NCI-H524 (cell line): ENCODE measurements around the gene KLK6.

Experiments used
- DNase-seq, 2 experiments: peaks; one replicate each; lab custom pipeline; 2025; lab: John Stamatoyannopoulos, UW

KLK6 gene

GRCh38 chr19:50969413-50969760, at the start of gene KLK6:
TSS of gene KLK6 (minus strand) at chr19:50969591. CDS start at chr19:50968104, 1,487 bp downstream.
- no peak for DNase-seq

DNA sequence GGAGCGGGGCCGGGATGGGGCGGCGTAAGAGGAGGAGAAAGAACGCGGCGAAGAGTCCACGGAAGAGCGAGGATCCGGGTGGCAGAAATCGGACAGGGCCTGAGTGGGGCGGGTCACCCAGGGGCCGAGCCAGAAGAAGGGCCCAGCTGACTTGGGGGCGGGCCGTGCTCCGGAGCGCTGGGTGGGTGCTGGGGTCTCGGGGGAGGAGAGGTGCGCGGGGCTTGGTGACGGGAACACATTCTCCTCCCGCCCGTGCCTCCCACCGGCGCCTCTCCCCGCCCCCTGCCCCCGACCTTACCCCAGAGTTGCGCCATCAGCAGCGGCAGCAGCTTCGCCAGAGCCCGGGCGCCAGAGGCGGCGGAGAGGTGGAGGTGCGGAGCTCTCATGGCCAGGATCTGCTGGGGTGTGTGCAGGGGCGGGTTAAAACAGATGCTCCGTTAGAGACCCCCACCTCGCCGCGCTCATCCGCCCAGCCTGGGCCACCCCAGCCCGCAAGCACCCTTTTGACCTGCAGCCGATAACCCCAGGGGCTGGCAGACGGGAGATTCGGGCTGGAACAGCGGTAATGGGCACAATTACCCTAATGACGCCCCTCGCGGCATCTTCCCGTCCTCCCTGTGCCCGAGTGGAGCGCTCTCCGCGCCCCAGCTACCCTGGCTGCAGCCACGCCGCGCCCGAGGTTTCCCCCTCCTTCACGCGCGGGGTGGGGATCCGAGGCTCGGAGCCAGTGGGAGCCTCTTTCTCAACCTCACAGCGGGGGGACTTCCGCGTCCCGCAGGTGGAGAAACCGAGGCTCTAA, 49.6 kb upstream of the KLK6 start:
- DNase-seq, result no peak

- DNase-seq, result peak; percentile 10 to 51
Measured at GRCh38 chr19:51016798-51017683, 47.6 kb upstream of the KLK6 start.

- no peak for DNase-seq
Measured at GRCh38 chr19:51015691-51016267, 46.4 kb upstream of the KLK6 start.

GRCh38 chr19:51014242-51014641, 44.9 kb upstream of the KLK6 start:
- no peak for DNase-seq

DNA sequence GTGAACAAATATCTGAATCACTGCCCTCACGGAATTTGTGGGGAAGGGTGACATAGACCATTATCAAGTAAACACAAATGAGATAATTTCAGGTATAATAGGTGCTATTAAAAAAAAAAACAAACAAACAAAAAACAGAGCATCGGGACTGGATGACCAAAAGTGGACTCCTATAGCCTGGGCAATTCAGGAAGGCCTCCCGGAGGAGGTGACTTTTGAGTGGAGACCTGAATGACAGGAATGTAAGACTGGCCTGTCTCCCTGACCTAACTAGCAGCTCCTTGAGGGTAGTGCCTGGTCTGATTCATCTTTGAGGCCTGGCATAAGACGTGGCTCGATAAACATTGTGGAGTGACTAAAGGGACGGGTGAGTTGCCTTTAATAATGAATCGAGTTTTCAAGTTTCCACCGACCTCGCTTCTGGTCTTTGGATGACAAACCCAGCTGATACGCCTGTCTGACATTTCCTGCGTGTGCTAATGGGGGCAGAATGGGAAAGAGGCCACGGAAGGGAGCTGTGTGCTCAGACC, 43.3 kb upstream of the KLK6 start:
- no peak for DNase-seq

- no peak for DNase-seq
Measured at GRCh38 chr19:51010066-51010795, 40.8 kb upstream of the KLK6 start.

DNA sequence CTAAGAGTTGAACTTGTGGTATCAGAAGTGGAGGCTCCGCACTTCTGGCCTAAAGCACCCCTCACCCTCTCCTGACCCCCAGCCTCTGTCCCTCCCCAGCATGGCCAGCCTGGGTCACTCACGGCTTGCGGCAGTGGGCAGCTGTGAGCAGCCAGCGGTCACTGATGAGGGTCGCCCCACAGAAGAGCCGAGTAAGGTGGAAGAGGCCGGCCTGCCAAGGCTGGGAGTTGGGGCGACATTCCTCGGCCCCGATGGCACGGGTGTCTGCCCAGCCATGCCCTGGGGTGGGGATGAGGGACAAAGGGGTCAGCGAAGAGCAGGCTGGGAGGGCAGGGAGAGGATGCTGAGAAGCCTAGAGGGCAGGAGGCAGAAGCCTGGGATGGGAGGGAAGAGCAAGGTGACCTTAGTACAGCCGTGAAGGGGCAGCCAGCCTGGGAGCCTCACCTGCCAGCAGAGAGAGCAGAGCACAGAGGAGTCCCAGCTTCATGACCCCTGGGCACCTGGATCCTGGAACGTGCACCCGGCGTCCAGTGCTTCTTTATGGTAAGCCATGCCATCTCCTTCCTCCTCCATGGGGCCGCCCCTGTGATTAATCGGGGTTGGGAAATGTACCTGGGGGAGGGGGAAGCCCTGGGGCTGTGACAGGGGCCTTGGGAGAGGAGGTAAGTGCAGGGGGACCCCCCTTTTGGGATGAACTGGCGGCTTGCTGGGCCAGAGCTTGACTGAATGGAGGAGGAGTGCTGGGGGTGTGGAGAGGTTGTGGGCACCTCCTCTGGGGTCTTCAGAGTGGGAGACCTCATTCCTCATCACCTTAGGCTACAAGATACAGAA, 39.9 kb upstream of the KLK6 start:
- no peak for DNase-seq

GRCh38 chr19:51007488-51007887, 38.1 kb upstream of the KLK6 start:
- DNase-seq, result no peak

DNA sequence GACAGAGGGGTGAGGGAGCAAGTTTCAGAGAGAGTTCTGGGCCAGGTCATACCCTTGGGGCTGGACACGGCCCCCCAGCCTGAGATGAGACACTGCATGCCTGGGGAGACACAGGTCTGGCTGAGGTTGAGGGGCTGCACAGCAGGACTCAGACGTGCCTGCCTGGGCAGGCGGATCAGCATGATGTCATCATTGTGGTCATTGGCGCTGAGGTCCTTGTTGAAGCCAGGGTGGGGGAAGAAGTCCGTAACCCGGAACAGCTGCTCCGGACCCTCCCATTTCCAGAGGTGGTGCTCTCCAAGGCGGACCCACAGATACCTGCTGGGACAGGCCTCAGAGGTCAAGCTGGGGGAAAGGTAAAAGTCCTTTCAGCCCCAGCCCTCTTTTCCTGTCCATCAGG, 37.0 kb upstream of the KLK6 start:
- no peak for DNase-seq

- DNase-seq, result no peak
Measured at GRCh38 chr19:51005248-51005647, 35.9 kb upstream of the KLK6 start.

- no peak for DNase-seq
Measured at GRCh38 chr19:51003316-51003715, 33.9 kb upstream of the KLK6 start.

GRCh38 chr19:51002542-51003311, 33.3 kb upstream of the KLK6 start:
- DNase-seq, result no peak

DNA sequence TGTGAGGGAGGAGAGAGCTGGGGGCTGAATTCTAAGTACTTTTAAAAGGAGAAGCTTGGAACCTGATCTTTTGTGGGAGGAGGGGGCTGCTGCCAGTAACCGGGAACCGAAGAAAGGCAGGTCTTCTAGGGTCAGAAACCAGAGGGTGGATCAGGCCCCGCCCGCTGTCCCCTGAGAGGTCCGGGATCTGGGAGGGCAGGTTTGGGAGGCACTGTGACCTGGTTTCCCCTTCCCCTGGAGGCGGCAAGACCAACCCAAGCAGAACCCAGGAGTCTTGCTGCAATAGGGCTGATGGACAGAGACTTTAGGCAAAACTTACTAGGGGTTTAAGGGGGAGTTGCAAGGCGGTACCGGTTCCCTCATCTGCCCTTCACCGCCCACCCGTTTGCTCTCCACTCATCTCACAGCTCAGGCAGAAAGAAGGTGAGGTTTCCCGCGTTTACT, 32.7 kb upstream of the KLK6 start:
- no peak for DNase-seq

DNA sequence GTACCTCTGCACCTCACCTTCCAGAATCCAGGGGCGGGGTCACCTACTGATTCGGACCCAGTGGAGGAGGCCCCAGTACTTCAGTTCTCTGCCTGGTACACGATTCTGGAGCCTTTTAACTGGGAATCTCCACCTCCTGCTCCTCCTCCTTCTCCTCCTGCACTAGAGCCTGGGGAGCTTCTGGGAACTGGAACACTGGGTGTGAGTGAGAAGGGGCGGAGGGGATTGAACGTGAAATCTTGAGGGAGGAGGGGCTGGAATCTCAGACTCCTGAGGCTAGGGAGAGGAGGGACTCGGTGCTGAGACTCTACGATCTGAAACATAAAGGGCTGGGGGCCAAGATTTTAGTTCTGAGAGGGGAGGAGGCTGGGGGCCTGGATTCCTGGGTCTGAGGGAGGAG, 32.1 kb upstream of the KLK6 start, which contains the start of gene KLK8:
Gene KLK8 (minus strand): TSS at position 90 of the 400 bp plus-strand sequence. CDS start 437 bp downstream, outside the sequence.
- no peak for DNase-seq

DNA sequence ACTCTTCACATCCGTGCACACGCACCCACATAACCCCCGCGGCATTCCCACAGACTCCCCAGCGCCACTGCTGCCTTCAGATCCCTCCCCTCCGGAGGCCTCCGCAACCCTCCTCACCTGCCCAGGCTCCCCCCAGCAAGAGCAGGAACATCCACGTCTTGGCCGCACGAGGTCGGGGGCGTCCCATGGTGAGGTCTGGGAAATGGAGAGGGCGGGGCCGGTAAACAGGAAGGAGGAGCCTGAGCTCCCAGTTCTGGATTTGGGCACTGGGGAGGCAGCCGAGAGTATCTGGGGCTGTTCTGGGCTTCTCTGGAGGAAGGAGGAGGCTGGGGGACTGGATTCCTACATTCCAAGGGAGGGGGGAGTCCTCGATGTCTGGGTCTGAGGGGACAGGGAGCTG, 31.6 kb upstream of the KLK6 start:
- no peak for DNase-seq

GRCh38 chr19:51000426-51000825, 31.0 kb upstream of the KLK6 start:
- DNase-seq, result no peak

DNA sequence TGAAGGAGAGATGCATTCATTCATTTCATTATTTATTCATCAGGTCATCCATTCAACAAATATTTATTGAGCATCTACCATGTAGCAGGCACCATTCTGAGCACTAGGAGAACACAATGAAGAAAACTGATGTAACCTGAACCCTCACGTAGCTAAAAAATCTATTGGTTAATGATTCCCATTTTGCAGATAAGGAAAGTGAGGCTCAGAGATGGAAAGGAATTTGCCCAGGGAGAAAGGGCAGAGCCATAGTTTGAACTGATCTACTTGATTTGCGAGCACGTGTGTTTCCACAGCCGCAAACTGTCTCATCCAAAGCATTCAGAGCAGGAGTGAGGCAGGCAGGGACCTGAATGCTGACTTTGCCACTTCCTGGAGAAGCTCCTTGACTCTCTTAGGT, 29.3 kb upstream of the KLK6 start:
- DNase-seq, result no peak

GRCh38 chr19:50998061-50998460, 28.7 kb upstream of the KLK6 start:
- DNase-seq, result no peak

DNA sequence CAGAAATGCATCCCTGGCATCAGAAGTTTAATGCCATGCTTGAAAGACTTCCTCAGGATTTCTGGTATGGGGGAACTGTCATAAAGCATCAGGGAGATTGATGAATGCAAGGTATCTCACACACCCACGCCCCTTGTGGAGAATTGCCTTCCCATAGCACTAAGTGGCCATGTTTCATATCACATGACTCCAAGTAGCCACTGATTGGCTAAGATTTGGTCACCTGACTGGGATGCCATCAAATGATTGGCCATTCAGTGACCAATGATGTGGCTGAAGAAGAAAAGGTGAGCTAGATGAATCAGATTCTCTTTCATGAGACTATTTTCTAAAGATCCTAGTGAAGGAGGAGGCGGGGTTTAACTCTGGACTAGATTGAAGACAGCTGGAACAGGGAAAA, 24.7 kb upstream of the KLK6 start:
- peak in 1 of 2 experiments; percentile 7 for DNase-seq
